IMR-90 (cell line): ENCODE measurements around the gene PMAIP1. TPM values are rescaled to one million over a fixed set of nuclear protein-coding genes. Genes with fewer than 3 reads are reported as not detected.

Experiments used
- ATAC-seq: fragments of 200-7000 bp; cut with Tn5 transposase; 2 replicates; pipeline ENCODE4 v1.9.1; 2020; ENCODE audit warnings: low read depth, mild to moderate bottlenecking, moderate library complexity
- BruUV-seq: library from RNA; stranded (reverse); fragments of 400-500 nt; replicated peaks from 2 replicates; lab custom pipeline; 2021; lab: Mats Ljungman, UMichigan
- CTCF ChIA-PET: fragments of 300-600 bp; formaldehyde crosslinking; extraction: SDS; loops from one replicate; lab custom pipeline; 2021; ENCODE audit warnings: antibody characterized with exemption; lab: Yijun Ruan, JAX
- POLR2A ChIA-PET: fragments of 300-600 bp; sonication (Branson Sonifier 250); formaldehyde crosslinking; loops from one replicate; lab custom pipeline; 2022; ENCODE audit warnings: antibody characterized with exemption; ENCODE audit not compliant: unreplicated experiment; lab: Charles Lee
- DNase-seq: peaks from one replicate; pipeline ENCODE4 v3.0.0; 2013
- H2AFZ ChIP-seq: replicated peaks from 2 replicates; pipeline ENCODE3; 2013; ENCODE audit warnings: low read length, mild to moderate bottlenecking; ENCODE audit not compliant: poor library complexity
- H2AK5ac ChIP-seq: 2 replicates; pipeline ENCODE4 v1.6.1; 2013; ENCODE audit warnings: low read depth, low read length, inconsistent platforms
- H2AK9ac ChIP-seq: replicated peaks from 2 replicates; pipeline ENCODE3; 2013; ENCODE audit warnings: mild to moderate bottlenecking, low read depth, low read length, moderate library complexity; ENCODE audit not compliant: poor library complexity
- H2BK120ac ChIP-seq: 2 replicates; pipeline ENCODE4 v1.6.1; 2013; ENCODE audit warnings: low read depth, low read length, inconsistent platforms
- H2BK15ac ChIP-seq: 3 replicates; pipeline ENCODE4 v1.6.1; 2013; ENCODE audit warnings: low read depth, low read length, inconsistent platforms
- H2BK20ac ChIP-seq: 2 replicates; pipeline ENCODE4 v1.6.1; 2013; ENCODE audit warnings: low read depth, mild to moderate bottlenecking, inconsistent platforms, low read length, moderate library complexity
- H2BK5ac ChIP-seq: 2 replicates; pipeline ENCODE4 v1.6.1; 2013; ENCODE audit warnings: mild to moderate bottlenecking, low read depth, low read length, inconsistent platforms; ENCODE audit not compliant: poor library complexity, severe bottlenecking
- H3K14ac ChIP-seq: replicated peaks from 2 replicates; pipeline ENCODE4 v1.6.1; 2013; ENCODE audit warnings: low read depth, low read length, inconsistent platforms
- H3K18ac ChIP-seq: 2 replicates; pipeline ENCODE4 v1.6.1; 2013; ENCODE audit warnings: low read depth, low read length, control low read depth
- H3K23ac ChIP-seq: 2 replicates; pipeline ENCODE4 v1.6.1; 2013; ENCODE audit warnings: low read depth, low read length, inconsistent platforms
- H3K27ac ChIP-seq: 2 replicates; pipeline ENCODE4 v1.5.1; 2013; ENCODE audit warnings: mild to moderate bottlenecking, control low read depth, low read length; ENCODE audit not compliant: insufficient read depth
- H3K27me3 ChIP-seq: 2 replicates; pipeline ENCODE4 v1.6.1; 2013; ENCODE audit warnings: low read length; ENCODE audit not compliant: control insufficient read depth, insufficient read depth
- H3K36me3 ChIP-seq: 2 replicates; pipeline ENCODE4 v1.6.1; 2013; ENCODE audit warnings: low read length, mixed read lengths; ENCODE audit not compliant: control insufficient read depth, insufficient read depth
- H3K4ac ChIP-seq: 2 replicates; pipeline ENCODE4 v1.6.1; 2013; ENCODE audit warnings: low read depth, low read length, inconsistent platforms
- H3K4me1 ChIP-seq: 2 replicates; pipeline ENCODE4 v1.6.1; 2013; ENCODE audit warnings: low read length, mixed read lengths; ENCODE audit not compliant: control insufficient read depth, insufficient read depth
- H3K4me2 ChIP-seq: 2 replicates; pipeline ENCODE4 v1.6.1; 2013; ENCODE audit warnings: low read depth, mild to moderate bottlenecking, control low read depth, low read length, moderate library complexity
- H3K4me3 ChIP-seq: 2 replicates; pipeline ENCODE4 v1.5.1; 2013; ENCODE audit warnings: low read depth, mild to moderate bottlenecking, control low read depth, low read length, moderate library complexity; ENCODE audit not compliant: insufficient read depth
- H3K56ac ChIP-seq: 2 replicates; pipeline ENCODE4 v1.6.1; 2013; ENCODE audit warnings: low read length, inconsistent platforms; ENCODE audit not compliant: insufficient read depth; ENCODE audit errors: extremely low read depth
- H3K79me1 ChIP-seq, 2 experiments: 2 replicates each; pipeline ENCODE4 v1.6.1; 2013; ENCODE audit warnings: low read length in 2 of 2, inconsistent platforms in 1 of 2, low read depth in 1 of 2
- H3K9ac ChIP-seq: 2 replicates; pipeline ENCODE4 v1.6.1; 2013; ENCODE audit warnings: low read depth, low read length, control low read depth
- H3K9me1 ChIP-seq: 2 replicates; pipeline ENCODE4 v1.6.1; 2013; ENCODE audit warnings: low read length, inconsistent platforms; ENCODE audit not compliant: insufficient read depth
- H3K9me3 ChIP-seq: 2 replicates; pipeline ENCODE4 v1.6.1; 2013; ENCODE audit warnings: low read length; ENCODE audit not compliant: control insufficient read depth, insufficient read depth
- H4K20me1 ChIP-seq: 2 replicates; pipeline ENCODE4 v1.6.1; 2013; ENCODE audit warnings: low read length, inconsistent platforms; ENCODE audit not compliant: insufficient read depth
- H4K5ac ChIP-seq: 2 replicates; pipeline ENCODE4 v1.6.1; 2013; ENCODE audit warnings: mild to moderate bottlenecking, low read depth, low read length, control low read depth
- H4K8ac ChIP-seq, 2 experiments: 2 replicates each; pipeline ENCODE4 v1.6.1; 2013; ENCODE audit warnings: low read depth in 2 of 2, low read length in 2 of 2, control low read depth in 1 of 2, inconsistent platforms in 1 of 2
- H4K91ac ChIP-seq: 2 replicates; pipeline ENCODE4 v1.6.1; 2013; ENCODE audit warnings: low read depth, low read length, inconsistent platforms; ENCODE audit not compliant: insufficient read depth
- MAFK ChIP-seq: IDR thresholded peaks from 2 replicates; pipeline ENCODE4 v1.6.1; 2012; ENCODE audit warnings: low read depth, low read length, improper control_type of control experiment
- MAZ ChIP-seq: IDR thresholded peaks from 2 replicates; pipeline ENCODE4 v1.6.1; 2012; ENCODE audit warnings: low read depth, mild to moderate bottlenecking, low read length, improper control_type of control experiment, moderate library complexity, borderline replicate concordance
- USF2 ChIP-seq: fragments of 150-350 bp; IDR thresholded peaks from 2 replicates; pipeline ENCODE4 v1.6.1; 2017; ENCODE audit warnings: mild to moderate bottlenecking, antibody characterized with exemption, low read length, low read depth
- WGBS, 2 experiments: methylation state at CpG; one replicate each; pipeline versions ENCODE4 v1.1.5 to v1.1.7; 2013; ENCODE audit warnings: missing lambda C conversion rate in 2 of 2; ENCODE audit not compliant: insufficient read length in 1 of 2; ENCODE audit errors: extremely low coverage in 2 of 2; 5-methylcytosine and 5-hydroxymethylcytosine counted together
- dilution Hi-C: fragments of 300-500 bp; cut with HindIII; formaldehyde crosslinking; loops from one replicate; pipeline ENCODE4 v1.14.3; 2018; ENCODE audit warnings: low sequenced_read_pairs; ENCODE audit not compliant: unreplicated experiment
- in situ Hi-C: fragments of 300-500 bp; cut with MboI; formaldehyde crosslinking; loops from 3 replicates; pipeline ENCODE4 v1.14.3; 2019; ENCODE audit warnings: low sequenced_read_pairs, inconsistent platforms, mixed read lengths
- intact Hi-C: fragments of 100-400 bp; cut with micrococcal nuclease; formaldehyde crosslinking; loops from 2 replicates; pipeline ENCODE4 v1.10.0; 2022
- polyA plus RNA-seq, 3 experiments: library from polyadenylated mRNA; depleted of rRNA; stranded (reverse); fragments of >200 nt; gene quantifications; 2 replicates each; pipeline ENCODE4 v1.2.3, GENCODE V29; 2012; ENCODE audit warnings: low replicate concordance in 1 of 3
- total RNA-seq: library from RNA; depleted of rRNA; stranded (reverse); fragments of >200 nt; gene quantifications from 2 replicates; pipeline ENCODE4 v1.2.3, GENCODE V29; 2012

PMAIP1 gene
- total and polyA plus RNA-seq, 2 of the 4 experiments (the other 2 are of a cell fraction): 14.0 to 30.1 TPM

GRCh38 chr18:59918997-59919396 lies 19.2 kb downstream of the PMAIP1 start:
- H3K4me2 ChIP-seq: no peak overlapping the region

More at GRCh38 chr18:59918997-59919396, 19.2 kb downstream of the PMAIP1 start:
- intact Hi-C loops: no loop called here
- no peak overlapping the region for H4K91ac ChIP-seq
- in situ Hi-C loops: no loop called here
- dilution Hi-C loops: no loop called here
- H3K9me3 ChIP-seq: no peaks in the 10 kb centered on the region
- H3K18ac ChIP-seq: no peak overlapping the region
- POLR2A ChIA-PET: no interaction called here
- H4K5ac ChIP-seq: no peak overlapping the region; the same call in 1 of the 2 replicates
- DNase-seq (no peak), ATAC-seq (no peak)
- BruUV-seq: no TSS peak
- H2AK9ac ChIP-seq: no peak overlapping the region
- CTCF ChIA-PET: no interaction called here
- no peak overlapping the region for H2BK5ac ChIP-seq
- H3K79me1 ChIP-seq: no peaks in the 10 kb centered on the region
- no peak for TF ChIP-seq USF2
- no peak for TF ChIP-seq MAFK
- no peak for TF ChIP-seq MAZ
- no peak overlapping the region for H3K56ac ChIP-seq
- H3K4me3 ChIP-seq: no peak overlapping the region
- H3K36me3 ChIP-seq: no peaks in the 10 kb centered on the region
- H4K20me1 ChIP-seq: no peaks in the 10 kb centered on the region
- no peak overlapping the region for H2AFZ ChIP-seq
- 0 out of 2 replicates have a peak overlapping the region, but pooled peaks have one; percentile 41 for H2BK120ac ChIP-seq
- H3K27ac ChIP-seq: no peak overlapping the region
- H3K23ac ChIP-seq: no peak overlapping the region
- peak overlapping the region; percentile 31; the same call in 1 of the 2 replicates for H2BK20ac ChIP-seq
- H3K27me3 ChIP-seq: no peaks in the 10 kb centered on the region
- H3K14ac ChIP-seq: no peak overlapping the region
- H4K8ac ChIP-seq: no peak overlapping the region
- WGBS, 2 experiments: 95% methylated on average over 3 of the region's 6 CpGs; no CpG with 5 or more reads in 1 of the 2 experiments
- H2AK5ac ChIP-seq: peak overlapping the region; percentile 25; the same call in 1 of the 2 replicates
- H3K4me1 ChIP-seq: peaks cover 14% of the 10 kb centered on the region
- H3K4ac ChIP-seq: 0 out of 2 replicates have a peak overlapping the region, but pooled peaks have one; percentile 10
- no peak overlapping the region for H3K9ac ChIP-seq
- H2BK15ac ChIP-seq: 0 out of 3 replicates have a peak overlapping the region, but pooled peaks have one; percentile 3
- peaks cover 7% of the 10 kb centered on the region; the same call in 1 of the 2 replicates for H3K9me1 ChIP-seq
